GM21786 (cell line): Measurements from ENCODE around the gene HERC4.
"Not testable (repeated sequence)": the region's sequence is repeated elsewhere in the genome, so short reads cannot be mapped to it uniquely, and the experiment has no call there.

Source experiments
- ATAC-seq: cut with Tn5 transposase; IDR thresholded peaks from one replicate; pipeline ENCODE4 v1.9.1; 2021; ENCODE audit not compliant: unreplicated experiment

HERC4 gene

GRCh38 chr10:67884842-67885670 lies 190.0 kb downstream of the HERC4 start:
- peak; percentile 54 for ATAC-seq

GRCh38 chr10:67884313-67884841 lies 190.7 kb downstream of the HERC4 start, which contains the start of gene SIRT1:
SIRT1 (plus strand) TSS chr10:67884656; CDS start chr10:67884722, 66 bp downstream.
- peak; percentile 84 for ATAC-seq

GRCh38 chr10:67883710-67884312 lies 191.3 kb downstream of the HERC4 start:
- no peak for ATAC-seq

GRCh38 chr10:67878133-67878532 lies 196.9 kb downstream of the HERC4 start:
- no peak for ATAC-seq

GRCh38 chr10:67877421-67877820 lies 197.7 kb downstream of the HERC4 start:
- ATAC-seq, result not testable (repeated sequence)

- ATAC-seq, result no peak
These were observed 199.5 kb downstream of the HERC4 start for GRCh38 chr10:67875340-67876238.
